Erythroblast (primary cell): ENCODE results near the gene ATRNL1.

Experiments used
- GATA1 ChIP-seq: IDR thresholded peaks from 2 replicates; pipeline ENCODE4 v1.6.1; 2011; ENCODE audit warnings: low read depth, mild to moderate bottlenecking, control low read depth, low read length, moderate library complexity
- POLR2A ChIP-seq: IDR thresholded peaks from 2 replicates; pipeline ENCODE4 v1.6.1; 2011; ENCODE audit warnings: mild to moderate bottlenecking, low read length

DNA sequence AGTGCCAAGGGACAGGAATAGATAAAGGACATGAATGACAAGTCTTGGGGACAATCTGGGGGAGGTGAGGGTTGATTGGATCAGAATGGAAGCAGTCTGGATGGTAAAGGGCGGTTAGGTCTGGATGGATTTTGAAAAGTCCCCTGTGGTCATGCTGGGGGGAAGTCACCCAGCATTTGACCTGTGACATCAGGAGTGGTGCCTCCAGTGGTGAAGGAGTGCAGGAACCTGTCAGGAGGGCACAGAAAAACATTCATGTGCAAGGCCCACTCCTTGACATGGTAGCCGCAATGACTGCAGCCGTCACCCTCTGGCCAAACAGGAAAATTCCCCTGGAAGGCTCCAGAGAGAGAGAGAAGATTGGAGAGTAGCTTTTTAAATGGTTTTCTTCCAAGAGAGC is 875.1 kb downstream of the ATRNL1 start:
- TF ChIP-seq POLR2A (no peak), GATA1 (no peak)
